Measurements from ENCODE around the gene VWA5B1. TPM values are rescaled to one million over a fixed set of nuclear protein-coding genes. Genes with fewer than 3 reads are reported as not detected.
"Not testable (repeated sequence)": the region's sequence is repeated elsewhere in the genome, so short reads cannot be mapped to it uniquely, and the experiment has no call there.

The VWA5B1 gene
- total and polyA plus RNA-seq, 2 of the 8 experiments (the other 6 are each of a cell fraction or from before 2014, with no cell fraction given), result 0.54 to 2.3 TPM

- H2BK5ac ChIP-seq (ENCODE audit: low read depth, low read length); H4K8ac ChIP-seq (ENCODE audit: extremely low read depth, insufficient read depth, low read length); H3K23me2 ChIP-seq (ENCODE audit: low read depth, low read length); H3K4me3 ChIP-seq (ENCODE audit: extremely low read depth in 1 of 4, insufficient read depth in 2 of 4, low read depth in 3 of 4, low read length in 4 of 4); H3K4me1 ChIP-seq (replicated peaks in 1 of 4; ENCODE audit: control insufficient read depth in 3 of 4, insufficient read depth in 4 of 4, low read length in 3 of 4); H2BK15ac ChIP-seq (ENCODE audit: low read length); H3K14ac ChIP-seq (ENCODE audit: insufficient read length); H3K23ac ChIP-seq (ENCODE audit: insufficient read length); H3K9me3 ChIP-seq (ENCODE audit: insufficient read depth in 2 of 2, low read depth in 1 of 2, low read length in 1 of 2); H2BK12ac ChIP-seq (ENCODE audit: low read depth, low read length); H4K91ac ChIP-seq (replicated peaks; ENCODE audit: insufficient read length, low read length); H4K5ac ChIP-seq (ENCODE audit: insufficient read length, low read depth, low read length); H2AFZ ChIP-seq (ENCODE audit: low read length); H3K36me3 ChIP-seq (ENCODE audit: control insufficient read depth in 2 of 4, insufficient read depth in 4 of 4, low read length in 3 of 4); H3K18ac ChIP-seq (ENCODE audit: extremely low read depth, low read length); H3K79me2 ChIP-seq (ENCODE audit: control insufficient read depth in 1 of 2, insufficient read depth in 2 of 2, low read length in 2 of 2); POLR2A ChIA-PET (ENCODE audit: partially characterized antibody); H2BK120ac ChIP-seq (replicated peaks; ENCODE audit: low read depth, low read length); H3K27me3 ChIP-seq (replicated peaks in 1 of 4; ENCODE audit: control insufficient read depth in 3 of 4, extremely low read depth in 1 of 4, insufficient read depth in 3 of 4, low read length in 3 of 4); H2AK5ac ChIP-seq (ENCODE audit: low read depth, low read length); H3K9ac ChIP-seq (replicated peaks in 1 of 4; ENCODE audit: extremely low read depth in 1 of 4, low read depth in 3 of 4, low read length in 3 of 4); H3K4me2 ChIP-seq (ENCODE audit: insufficient read depth in 1 of 2, low read depth in 2 of 2, low read length in 2 of 2); DNase-seq (ENCODE audit: low read depth in 1 of 2, low spot score in 2 of 2); H3K79me1 ChIP-seq (ENCODE audit: low read depth, low read length); H3K27ac ChIP-seq (ENCODE audit: low read depth, low read length); H2BK20ac ChIP-seq (ENCODE audit: low read length); H3K4ac ChIP-seq (replicated peaks; ENCODE audit: insufficient read length, low read depth, low read length); FAIRE-seq; H4K20me1 ChIP-seq (replicated peaks in 1 of 2; ENCODE audit: control insufficient read depth in 1 of 2, insufficient read depth in 2 of 2, low read length in 2 of 2): not testable (repeated sequence)
- CTCF ChIA-PET (ENCODE audit: partially characterized antibody), result interaction anchor here (0.9 kb wide), 1 partner anchor 13 kb away, joined by 3 read pairs; no protein-coding TSS in a partner anchor
- peak overlapping the region; percentile 78 for H3K56ac ChIP-seq (replicated peaks; ENCODE audit: insufficient read length, low read depth, low read length)
Measured at GRCh38 chr1:20273716-20274115, 17.0 kb upstream of the VWA5B1 start.

Measured in H1 (cell line).